ENCODE results near the gene ZNF575. TPM values are rescaled to one million over a fixed set of nuclear protein-coding genes. Genes with fewer than 3 reads are reported as not detected.

The ZNF575 gene
- polyA plus RNA-seq, 1 donor (not counting 4 experiments of a cell fraction or from before 2014, with no cell fraction given), result 0.05 TPM

GRCh38 chr19:43495082-43495481 lies 37.9 kb upstream of the ZNF575 start:
- Histone ChIP-seq H3K4me3 (ENCODE audit: control insufficient read depth in 2 of 3, extremely low read depth in 1 of 3, insufficient read depth in 2 of 3, low read depth in 1 of 3, low read length in 3 of 3) (no peak overlapping the region), H2AFZ (ENCODE audit: control insufficient read depth, low read length) (no peak overlapping the region), H3K27me3 (ENCODE audit: control insufficient read depth, extremely low read depth, insufficient read depth, low read length) (no peaks in the 10 kb centered on the region), H3K36me3 (ENCODE audit: control insufficient read depth in 2 of 2, extremely low read depth in 1 of 2, insufficient read depth in 2 of 2, low read length in 2 of 2) (peaks cover 17 to 23% of the 10 kb centered on the region in 2 experiments), H3K79me2 (ENCODE audit: control insufficient read depth, insufficient read depth, low read length) (no peaks in the 10 kb centered on the region), H4K20me1 (ENCODE audit: control insufficient read depth, extremely low read depth, insufficient read depth, low read length) (no peaks in the 10 kb centered on the region), H3K9ac (ENCODE audit: control insufficient read depth, extremely low read depth, insufficient read depth, low read length) (no peak overlapping the region), H3K4me1 (ENCODE audit: control insufficient read depth, extremely low read depth, insufficient read depth, low read length) (no peaks in the 10 kb centered on the region), H3K27ac (ENCODE audit: control insufficient read depth, insufficient read depth, low read length) (no peak overlapping the region), H3K9me3 (ENCODE audit: control insufficient read depth, low read depth, low read length) (no peaks in the 10 kb centered on the region), H3K4me2 (ENCODE audit: control insufficient read depth, extremely low read depth, insufficient read depth, low read depth, low read length) (no peak overlapping the region), H3K9me1 (ENCODE audit: control insufficient read depth, extremely low read depth, insufficient read depth, low read length) (no peaks in the 10 kb centered on the region)
- dilution Hi-C loops (cut with MboI; ENCODE audit: extremely low pct_ligation_motif_present, low sequenced_read_pairs), result no loop called here
- DNase-seq (ENCODE audit: low read depth, low spot score), result no peak
- TF ChIP-seq EZH2 (IDR thresholded peaks at IDR 0.05; ENCODE audit: low read length) (no peak), CTCF (optimal IDR thresholded peaks at IDR 0.05 in 1 of 3, IDR thresholded peaks at IDR 0.05 in 1 of 3, conservative IDR thresholded peaks at IDR 0.05 in 1 of 3; ENCODE audit: extremely low read depth in 1 of 3, insufficient read depth in 2 of 3, low read length in 3 of 3) (no peak)
- no peak for FAIRE-seq

- H3K4me1 ChIP-seq (ENCODE audit: control insufficient read depth, extremely low read depth, insufficient read depth, low read length), result no peaks in the 10 kb centered on the region
- H3K9me3 ChIP-seq (ENCODE audit: control insufficient read depth, low read depth, low read length), result no peaks in the 10 kb centered on the region
- no peak overlapping the region for H2AFZ ChIP-seq (ENCODE audit: control insufficient read depth, low read length)
- no peaks in the 10 kb centered on the region for H3K27me3 ChIP-seq (ENCODE audit: control insufficient read depth, extremely low read depth, insufficient read depth, low read length)
- H3K79me2 ChIP-seq (ENCODE audit: control insufficient read depth, insufficient read depth, low read length), result peaks cover under 1% of the 10 kb centered on the region
- no peak for TF ChIP-seq CTCF (optimal IDR thresholded peaks at IDR 0.05 in 1 of 3, IDR thresholded peaks at IDR 0.05 in 1 of 3, conservative IDR thresholded peaks at IDR 0.05 in 1 of 3; ENCODE audit: extremely low read depth in 1 of 3, insufficient read depth in 2 of 3, low read length in 3 of 3)
- no peak overlapping the region for H3K27ac ChIP-seq (ENCODE audit: control insufficient read depth, insufficient read depth, low read length)
- H3K4me3 ChIP-seq (ENCODE audit: control insufficient read depth in 2 of 3, extremely low read depth in 1 of 3, insufficient read depth in 2 of 3, low read depth in 1 of 3, low read length in 3 of 3), result no peak overlapping the region
- peaks cover 20 to 28% of the 10 kb centered on the region in 2 experiments for H3K36me3 ChIP-seq (ENCODE audit: control insufficient read depth in 2 of 2, extremely low read depth in 1 of 2, insufficient read depth in 2 of 2, low read length in 2 of 2)
- H4K20me1 ChIP-seq (ENCODE audit: control insufficient read depth, extremely low read depth, insufficient read depth, low read length), result no peaks in the 10 kb centered on the region
- H3K9me1 ChIP-seq (ENCODE audit: control insufficient read depth, extremely low read depth, insufficient read depth, low read length), result no peaks in the 10 kb centered on the region
- H3K9ac ChIP-seq (ENCODE audit: control insufficient read depth, extremely low read depth, insufficient read depth, low read length), result no peak overlapping the region
- FAIRE-seq (no peak), DNase-seq (ENCODE audit: low read depth, low spot score) (no peak)
- H3K4me2 ChIP-seq (ENCODE audit: control insufficient read depth, extremely low read depth, insufficient read depth, low read depth, low read length), result no peak overlapping the region
- dilution Hi-C loops (cut with MboI; ENCODE audit: extremely low pct_ligation_motif_present, low sequenced_read_pairs), result no loop called here
Measured at GRCh38 chr19:43496960-43497359, 36.0 kb upstream of the ZNF575 start.

All from keratinocyte (primary cell).